ENCODE measurements around the gene OR14I1. TPM values are rescaled to one million over a fixed set of nuclear protein-coding genes. Genes with fewer than 3 reads are reported as not detected.

The OR14I1 gene
- total and polyA plus RNA-seq, 12 donors: not detected

DNA sequence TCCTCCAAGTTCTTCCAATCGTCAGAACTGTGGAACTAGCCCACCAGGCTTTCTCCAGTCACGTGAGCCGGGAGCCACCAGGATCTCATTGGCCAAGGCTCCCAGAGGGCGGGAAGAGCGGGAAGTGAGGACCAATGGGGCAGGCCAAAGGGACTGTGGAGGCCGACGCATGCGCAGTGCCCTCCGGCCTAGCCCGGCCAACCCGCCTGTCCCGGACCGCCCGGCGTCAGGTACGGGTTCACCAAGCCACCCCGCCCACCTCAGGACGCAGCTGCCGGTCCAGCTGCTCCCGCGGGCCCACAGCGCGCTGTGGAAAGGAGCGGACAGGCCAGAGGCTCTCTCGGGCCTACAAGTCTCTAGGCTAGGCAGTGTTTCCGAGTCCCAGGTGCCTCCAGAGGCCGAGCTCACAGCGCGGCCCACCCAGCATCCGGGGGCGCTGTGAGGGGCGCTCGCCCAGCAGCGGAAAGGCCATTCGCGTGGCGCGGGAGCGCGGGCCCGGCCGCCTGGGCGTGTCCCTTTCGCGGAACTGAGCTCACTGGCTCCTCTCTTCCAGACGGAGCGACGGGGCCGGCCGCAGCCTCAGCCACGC, 10.9 kb downstream of the OR14I1 start:
- WGBS, 2 donors: 63 to 65% methylated on average over 48 to 51 of the region's 51 CpGs
- no peak for ATAC-seq

DNA sequence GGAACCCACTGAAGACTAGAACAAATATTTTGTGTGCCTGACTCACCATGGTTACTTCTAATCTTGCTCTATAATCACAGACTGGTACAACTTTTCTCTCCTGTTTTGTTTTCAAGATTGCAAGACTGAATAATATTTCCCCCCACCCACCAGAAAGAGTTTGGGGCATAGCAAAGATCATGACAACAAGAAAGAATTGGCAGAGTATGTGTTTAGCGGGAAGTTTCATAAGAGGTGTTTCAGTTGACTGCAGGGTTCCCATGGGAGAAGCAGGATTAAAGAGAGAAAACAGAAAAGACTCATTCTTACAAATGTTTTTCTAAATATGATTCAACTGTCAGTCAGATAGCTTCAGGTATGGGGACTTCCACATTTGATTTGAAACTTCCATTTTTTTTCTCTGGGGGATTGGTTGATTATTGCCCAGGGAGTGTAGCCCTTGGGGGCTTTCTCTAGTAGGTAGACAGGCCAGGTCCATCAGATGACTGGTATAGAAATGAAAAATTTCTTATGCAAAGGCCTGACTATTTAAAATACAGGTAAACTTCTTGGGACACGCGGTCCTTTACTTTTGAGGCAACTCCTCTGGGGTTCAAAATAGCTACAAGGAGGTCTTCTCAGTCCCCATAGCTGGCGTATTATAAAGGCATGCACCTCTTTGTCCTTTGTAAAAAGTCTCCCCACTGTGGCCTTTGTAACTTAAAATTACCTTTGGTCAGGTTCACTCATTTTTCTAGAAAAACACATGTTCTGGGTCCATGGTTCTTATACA, 13.9 kb downstream of the OR14I1 start:
- TF ChIP-seq, protein P1, sequence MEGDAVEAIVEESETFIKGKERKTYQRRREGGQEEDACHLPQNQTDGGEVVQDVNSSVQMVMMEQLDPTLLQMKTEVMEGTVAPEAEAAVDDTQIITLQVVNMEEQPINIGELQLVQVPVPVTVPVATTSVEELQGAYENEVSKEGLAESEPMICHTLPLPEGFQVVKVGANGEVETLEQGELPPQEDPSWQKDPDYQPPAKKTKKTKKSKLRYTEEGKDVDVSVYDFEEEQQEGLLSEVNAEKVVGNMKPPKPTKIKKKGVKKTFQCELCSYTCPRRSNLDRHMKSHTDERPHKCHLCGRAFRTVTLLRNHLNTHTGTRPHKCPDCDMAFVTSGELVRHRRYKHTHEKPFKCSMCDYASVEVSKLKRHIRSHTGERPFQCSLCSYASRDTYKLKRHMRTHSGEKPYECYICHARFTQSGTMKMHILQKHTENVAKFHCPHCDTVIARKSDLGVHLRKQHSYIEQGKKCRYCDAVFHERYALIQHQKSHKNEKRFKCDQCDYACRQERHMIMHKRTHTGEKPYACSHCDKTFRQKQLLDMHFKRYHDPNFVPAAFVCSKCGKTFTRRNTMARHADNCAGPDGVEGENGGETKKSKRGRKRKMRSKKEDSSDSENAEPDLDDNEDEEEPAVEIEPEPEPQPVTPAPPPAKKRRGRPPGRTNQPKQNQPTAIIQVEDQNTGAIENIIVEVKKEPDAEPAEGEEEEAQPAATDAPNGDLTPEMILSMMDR (IDR thresholded peaks at IDR 0.05): no peak
- Histone ChIP-seq H3K27ac (no peak overlapping the region), H3K4me3 (no peak overlapping the region), H3K27me3 (peaks cover 0 to 23% (median 8%) of the 10 kb centered on the region in 7 donors), H3K9me3 (peaks cover 0 to 22% (median 0%) of the 10 kb centered on the region in 11 donors), H3K4me1 (no peaks in the 10 kb centered on the region), H3K36me3 (no peaks in the 10 kb centered on the region)
- WGBS, 2 donors: 85 to 91% methylated on average over 4 of the region's 4 CpGs
- ATAC-seq (no peak), DNase-seq (no peak)
- intact Hi-C loops (cut with DNase I): no loop called here

More for the DNA sequence above, 10.9 kb downstream of the OR14I1 start:
- no peak overlapping the region for H3K4me3 ChIP-seq
- no peak for DNase-seq
- H3K9me3 ChIP-seq: peaks cover 0 to 22% (median 0%) of the 10 kb centered on the region in 11 donors
- no peaks in the 10 kb centered on the region for H3K4me1 ChIP-seq
- H3K36me3 ChIP-seq: no peaks in the 10 kb centered on the region
- TF ChIP-seq, protein P1 (IDR thresholded peaks at IDR 0.05): no peak
- no peak overlapping the region for H3K27ac ChIP-seq
- H3K27me3 ChIP-seq: peaks cover 0 to 22% (median 8%) of the 10 kb centered on the region in 7 donors
- intact Hi-C loops (cut with DNase I): no loop called here

DNA sequence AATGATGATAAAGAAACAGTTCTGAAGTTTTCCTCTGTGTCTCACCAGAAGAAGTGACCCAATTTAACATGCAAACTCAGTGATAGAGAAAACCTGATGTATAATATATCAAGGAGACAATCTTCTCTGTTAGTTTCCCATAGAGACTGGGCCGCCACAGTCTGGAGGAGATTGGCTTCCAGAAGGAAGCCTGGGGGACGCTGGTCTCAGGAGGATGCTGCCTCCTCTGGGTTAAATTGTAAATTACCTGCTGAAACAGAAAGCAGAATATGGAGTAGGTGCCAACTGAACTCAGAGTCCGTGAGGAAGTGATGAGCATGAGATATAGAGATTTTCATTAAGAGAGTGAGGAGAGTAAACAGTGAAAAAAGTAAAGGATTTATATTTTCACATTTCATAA, 15.8 kb downstream of the OR14I1 start:
- ATAC-seq: no peak
- Histone ChIP-seq H3K27ac (no peak overlapping the region), H3K4me3 (no peak overlapping the region), H3K36me3 (no peaks in the 10 kb centered on the region), H3K4me1 (no peaks in the 10 kb centered on the region), H3K27me3 (peaks cover 0 to 20% (median 5%) of the 10 kb centered on the region in 7 donors), H3K9me3 (peaks cover 0 to 20% (median 0%) of the 10 kb centered on the region in 11 donors)
- TF ChIP-seq, protein P1 (IDR thresholded peaks at IDR 0.05): no peak
- 31 to 36% methylated on average over 3 of the region's 3 CpGs for WGBS, 2 donors
- no peak for DNase-seq
- intact Hi-C loops (cut with DNase I): no loop called here

DNA sequence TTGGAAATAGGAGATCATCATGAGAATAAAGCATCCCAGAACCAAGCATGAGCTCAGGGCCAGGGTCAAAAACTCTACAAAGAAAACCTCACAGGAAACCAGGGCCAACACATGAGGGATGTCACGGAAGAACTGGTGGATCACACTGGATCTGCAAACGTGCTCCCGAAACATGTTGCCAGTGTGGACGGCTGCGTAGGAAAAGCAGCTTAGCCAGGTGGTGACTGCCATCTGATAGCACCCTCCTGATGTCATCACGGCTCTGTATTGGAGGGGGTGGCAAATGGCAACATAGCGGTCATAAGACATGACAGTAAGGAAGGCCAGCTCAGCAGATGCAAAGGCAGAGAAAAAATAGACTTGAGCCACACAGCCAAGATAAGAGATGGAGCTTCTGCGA, 20.9 kb downstream of the OR14I1 start:
- WGBS, 2 donors: 84 to 89% methylated on average over 8 of the region's 8 CpGs
- ATAC-seq (no peak), DNase-seq (no peak)
- intact Hi-C loops (cut with DNase I): no loop called here
- TF ChIP-seq, protein P1 (IDR thresholded peaks at IDR 0.05): no peak
- H3K4me3 ChIP-seq: no peak overlapping the region
- H3K27ac ChIP-seq: no peak overlapping the region
- H3K4me1 ChIP-seq: no peaks in the 10 kb centered on the region
- H3K9me3 ChIP-seq: no peaks in the 10 kb centered on the region
- peaks cover 0 to 24% (median 5%) of the 10 kb centered on the region in 7 donors for H3K27me3 ChIP-seq
- no peaks in the 10 kb centered on the region for H3K36me3 ChIP-seq
